Muscle of back (tissue), 11 donors: ENCODE data around the gene R3HDM4. TPM values are rescaled to one million over a fixed set of nuclear protein-coding genes. Genes with fewer than 3 reads are reported as not detected.

Source experiments
- DNase-seq, 3 donors: peaks; one replicate each; pipeline versions ENCODE4 v3.0.0 to v3.0.0-alpha.2; 2013
- polyA plus RNA-seq, 10 donors: library from polyadenylated mRNA; unstranded; fragments of 120-200 nt; gene quantifications; one replicate each; pipeline ENCODE4 v1.2.1, GENCODE V29; 2013; ENCODE audit not compliant: insufficient read length in 10 of 10

The R3HDM4 gene
- polyA plus RNA-seq, 10 donors, result 20.5 to 47.8 (median 30.2) TPM

DNA sequence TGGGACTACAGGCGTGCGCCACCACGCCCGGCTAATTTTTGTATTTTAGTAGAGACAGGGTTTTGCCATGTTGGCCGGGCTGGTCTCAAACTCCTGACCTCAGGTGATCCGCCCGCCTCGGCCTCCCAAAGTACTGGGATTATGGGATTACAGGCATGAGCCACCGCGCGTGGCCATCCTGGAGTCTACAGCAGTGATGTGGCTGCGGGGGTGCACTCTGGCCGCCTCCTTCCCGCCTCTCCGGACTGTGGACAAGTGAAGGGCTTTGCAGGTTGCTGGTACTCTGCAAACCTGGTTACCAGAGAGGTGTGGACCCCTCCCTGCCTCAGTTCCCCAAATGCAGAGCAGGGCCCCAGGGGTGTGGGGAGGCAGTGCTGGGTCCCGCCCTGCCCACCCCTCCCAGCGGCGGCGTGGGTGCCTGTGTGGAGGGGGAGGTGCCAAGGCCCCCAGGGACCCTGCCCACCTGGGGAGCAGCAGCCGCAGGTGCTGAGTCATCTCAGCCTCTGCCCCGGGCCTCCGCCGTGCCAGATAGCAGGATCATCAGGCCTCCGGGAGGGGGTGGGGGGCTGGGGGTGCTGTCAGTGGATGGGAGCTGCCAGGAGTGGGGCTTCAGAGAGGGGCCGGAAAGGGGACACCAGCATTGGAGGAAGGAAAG lies 36.0 kb upstream of the R3HDM4 start:
- DNase-seq, result no peak

DNA sequence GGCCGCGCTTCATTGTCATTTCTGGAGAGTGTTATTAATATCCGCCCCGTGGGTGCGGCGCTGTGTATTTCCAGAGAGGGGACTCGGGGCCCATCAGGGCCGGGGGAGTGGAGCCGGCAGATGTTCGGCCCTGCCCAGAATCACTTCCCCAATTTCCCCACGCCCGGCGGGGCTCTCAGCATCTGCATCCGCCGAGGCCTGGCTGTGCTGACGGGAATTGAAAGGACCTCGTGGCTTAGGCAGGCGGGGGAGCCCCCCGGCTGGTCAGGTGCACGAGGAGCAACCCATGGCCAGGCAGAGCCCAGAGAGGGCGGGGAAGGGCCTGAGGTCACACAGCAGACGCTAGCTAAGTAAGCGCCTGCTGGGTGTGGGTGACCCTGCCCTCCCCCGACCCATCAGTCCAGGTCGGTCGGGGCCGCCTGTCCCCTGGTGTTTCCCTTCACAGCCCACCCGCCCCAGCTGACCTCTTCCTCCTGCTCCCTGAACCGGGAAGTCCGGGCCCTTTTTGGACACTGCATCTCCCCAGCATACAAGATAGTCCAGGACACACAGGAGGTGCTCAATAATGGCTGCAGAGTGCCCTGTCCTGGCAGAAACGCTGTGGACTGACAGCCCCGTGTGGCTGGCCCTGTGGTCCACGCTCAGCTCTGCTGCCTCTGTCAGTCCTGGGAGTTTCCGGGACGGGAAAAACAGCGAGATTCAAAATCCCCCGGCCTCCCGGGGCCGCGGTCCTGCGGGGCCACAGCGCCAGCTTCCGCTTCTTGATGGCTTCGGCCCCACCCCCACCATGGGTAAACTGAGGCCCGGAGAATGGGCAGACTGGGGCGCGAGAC lies 34.9 kb upstream of the R3HDM4 start:
- peak in 2 of 3 donors; percentile 46 to 69 for DNase-seq

DNA sequence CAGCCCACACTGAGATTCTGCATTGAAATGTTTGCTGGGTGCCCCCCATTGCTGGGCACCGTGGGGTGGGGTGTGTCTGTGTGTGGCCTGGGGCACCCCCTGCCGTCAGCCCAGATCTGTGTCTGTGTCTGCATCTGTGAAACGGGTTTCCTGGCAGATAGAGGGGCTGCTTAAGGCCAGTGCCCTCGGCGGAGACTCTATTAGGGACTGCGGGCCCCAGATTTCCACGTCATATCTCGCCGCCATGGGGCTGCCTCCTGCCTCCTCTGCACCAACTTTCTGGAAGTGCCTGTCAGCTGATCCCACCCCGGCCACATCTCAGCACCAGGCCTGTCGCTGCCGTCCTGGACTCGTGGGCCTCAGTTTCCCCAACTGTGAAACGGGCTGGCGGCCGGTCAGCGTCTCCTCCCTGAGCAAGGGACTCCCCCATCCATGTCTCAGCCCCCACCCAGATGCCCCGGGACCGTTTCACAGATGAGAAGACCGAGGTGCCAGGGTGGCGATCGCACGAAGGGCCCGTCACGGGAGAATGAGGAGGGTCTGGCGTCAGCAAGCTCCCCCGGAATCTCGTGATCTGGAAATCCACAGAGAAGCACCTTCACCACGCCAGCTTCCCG lies 34.2 kb upstream of the R3HDM4 start:
- DNase-seq, result no peak

GRCh38 chr19:945401-946252 lies 32.6 kb upstream of the R3HDM4 start:
- no peak for DNase-seq

- no peak for DNase-seq
These were observed 31.7 kb upstream of the R3HDM4 start for GRCh38 chr19:944663-945241.

- no peak for DNase-seq
These were observed 31.1 kb upstream of the R3HDM4 start for GRCh38 chr19:944171-944567.

DNA sequence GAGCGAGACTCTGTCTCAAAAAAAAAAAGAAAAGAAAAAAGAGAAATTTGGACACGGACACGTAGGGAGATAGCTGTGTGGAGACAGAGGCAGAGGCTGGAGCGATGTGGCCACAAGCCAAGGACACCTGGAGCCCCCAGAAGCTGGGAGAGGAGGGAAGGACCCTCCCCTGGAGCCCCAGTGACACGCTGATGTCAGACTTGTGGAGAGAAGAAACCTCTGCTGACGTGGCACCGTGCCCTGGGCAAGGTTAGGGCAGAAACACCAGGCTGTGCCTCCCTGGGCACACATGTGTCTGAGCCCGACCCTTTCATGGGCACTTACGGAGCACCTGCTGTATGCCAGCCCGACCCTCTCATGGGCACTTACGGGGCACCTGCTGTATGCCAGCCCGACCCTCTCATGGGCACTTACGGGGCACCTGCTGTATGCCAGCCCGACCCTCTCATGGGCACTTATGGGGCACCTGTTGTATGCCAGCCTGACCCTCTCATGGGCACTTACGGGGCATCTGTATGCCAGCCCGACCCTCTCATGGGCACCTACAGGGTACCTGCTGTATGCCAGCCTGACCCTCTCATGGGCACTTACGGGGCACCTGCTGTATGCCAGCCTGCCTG lies 30.6 kb upstream of the R3HDM4 start:
- DNase-seq, result no peak

- no peak for DNase-seq
These were observed 29.2 kb upstream of the R3HDM4 start for GRCh38 chr19:942133-942645.

DNA sequence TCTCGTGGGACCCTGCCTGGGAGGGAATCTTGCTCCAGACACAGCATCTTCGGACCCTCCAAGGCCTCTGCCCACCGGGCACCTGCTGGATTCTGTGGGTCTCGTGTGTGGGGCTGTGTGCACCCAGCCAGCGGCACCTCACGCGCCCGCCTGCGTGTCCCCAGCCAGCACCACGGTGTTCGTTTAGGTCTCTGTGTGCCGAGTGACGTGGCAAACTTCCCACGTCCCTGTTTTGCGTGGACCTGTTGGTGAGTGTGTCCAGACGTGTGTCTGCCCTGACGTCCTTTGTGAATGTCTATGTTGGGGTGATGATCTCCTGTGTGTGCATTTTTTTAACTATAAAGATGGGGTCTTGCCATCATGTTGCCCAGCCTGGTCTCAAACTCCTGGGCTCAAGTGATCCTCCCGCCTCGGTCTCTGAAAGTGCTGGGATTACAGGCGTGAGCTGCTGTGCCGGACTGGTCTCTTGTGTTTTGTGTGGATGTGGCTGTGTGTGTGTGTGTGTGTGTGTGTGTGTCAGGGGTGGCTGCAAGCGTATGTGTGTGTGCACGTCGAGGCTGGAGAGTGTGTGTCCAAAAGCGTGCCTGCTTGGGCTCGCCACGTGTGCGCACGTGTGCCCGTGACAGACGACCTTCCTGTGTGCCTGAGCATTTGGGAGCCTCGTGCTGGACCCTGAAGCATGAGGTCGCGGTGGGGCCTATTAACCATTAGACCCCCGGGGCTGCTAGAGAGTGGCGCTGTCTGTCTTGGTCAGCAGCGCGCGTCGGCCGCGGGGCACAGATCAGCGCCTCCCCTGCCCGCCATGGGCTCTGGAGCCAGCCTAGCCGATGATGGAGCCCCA lies 28.5 kb upstream of the R3HDM4 start:
- DNase-seq, result no peak

DNA sequence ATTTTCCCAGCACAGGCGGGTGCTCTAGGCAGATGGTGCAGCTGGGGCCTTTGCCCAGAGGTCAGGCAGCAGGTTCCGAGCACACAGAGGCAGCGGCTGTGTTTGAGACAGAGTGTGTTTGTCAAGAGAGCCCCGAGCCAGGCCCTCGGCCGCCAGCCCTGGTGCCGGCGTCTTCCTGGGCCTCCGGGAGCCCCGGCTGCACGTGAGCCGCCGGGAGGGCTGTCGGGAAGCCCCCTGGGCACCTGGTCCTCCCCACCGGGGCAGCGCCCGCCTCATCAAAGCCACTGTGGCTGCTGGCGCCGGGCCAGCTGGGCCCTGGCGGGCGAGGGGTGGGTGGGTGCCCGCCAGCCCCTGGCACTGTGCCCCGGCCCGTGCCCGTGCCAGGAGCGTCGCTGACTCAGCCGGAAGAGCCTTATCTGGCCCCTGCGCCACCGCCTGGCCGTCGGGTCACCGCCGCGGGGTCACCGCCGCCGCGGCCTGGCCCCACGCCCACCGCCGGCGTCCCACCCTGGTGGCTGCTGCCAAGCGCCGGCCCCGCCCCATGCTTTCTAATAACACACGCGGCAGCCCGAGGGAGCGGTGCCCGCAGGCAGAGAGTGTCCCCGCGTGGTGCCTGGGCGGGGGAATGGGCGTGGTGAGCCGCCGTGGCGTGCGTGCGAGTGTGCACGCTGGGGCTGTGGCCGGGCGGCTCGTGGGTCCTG lies 27.7 kb upstream of the R3HDM4 start:
- no peak for DNase-seq

GRCh38 chr19:939922-940321 lies 26.9 kb upstream of the R3HDM4 start:
- no peak for DNase-seq

DNA sequence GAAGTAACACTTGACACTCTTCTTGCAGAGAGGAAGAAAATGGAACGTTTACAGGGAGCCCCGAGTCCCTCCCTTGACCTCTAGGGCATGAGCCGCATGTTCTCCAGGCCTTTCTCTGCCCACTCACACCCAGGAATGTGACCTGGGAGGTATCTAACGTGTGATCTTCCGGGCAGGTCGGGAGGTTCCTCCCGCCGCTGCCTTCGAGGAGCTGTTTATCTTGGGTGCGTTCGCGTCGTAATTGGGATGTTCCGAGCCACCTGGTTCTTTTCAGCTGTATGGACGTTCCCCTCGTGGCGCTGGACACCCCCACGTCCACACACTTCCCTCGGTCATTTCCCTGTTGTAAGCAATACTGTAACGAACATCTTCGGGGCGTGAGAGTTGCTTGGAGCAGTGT lies 26.4 kb upstream of the R3HDM4 start:
- no peak for DNase-seq

DNA sequence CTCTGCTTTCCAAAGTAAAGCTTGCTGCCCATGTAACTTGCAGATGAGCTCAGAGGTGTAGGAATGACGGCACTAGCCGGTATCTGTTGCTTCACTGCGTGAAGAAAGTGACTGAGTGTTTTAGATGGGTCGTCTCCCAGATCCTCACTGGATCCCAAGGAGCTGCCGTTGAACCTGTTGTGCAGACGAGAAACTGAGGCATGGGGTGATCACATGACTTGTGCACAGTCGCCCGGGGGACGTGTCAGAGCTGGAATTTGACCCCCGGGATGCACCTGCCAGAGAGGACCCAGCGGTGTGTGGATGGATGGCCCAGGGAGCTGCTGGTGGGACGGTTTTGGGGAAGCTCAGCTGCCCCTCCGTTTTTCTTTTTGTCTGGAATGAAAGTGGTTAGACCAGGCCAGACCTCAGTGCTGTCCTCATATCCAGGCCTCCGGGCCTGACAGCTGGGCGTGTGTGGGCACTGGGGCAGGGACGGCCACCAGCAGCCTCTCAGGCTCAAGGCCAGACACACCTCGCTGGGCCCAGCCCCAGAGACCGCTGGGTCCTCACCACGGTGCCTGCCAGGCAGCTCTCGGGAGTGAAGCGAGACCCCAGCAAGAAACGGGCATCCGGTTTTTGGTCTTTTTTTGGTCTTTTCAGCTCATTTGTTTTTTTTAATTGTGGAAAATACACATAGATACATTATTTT lies 25.4 kb upstream of the R3HDM4 start:
- no peak for DNase-seq

GRCh38 chr19:937259-937694 lies 24.3 kb upstream of the R3HDM4 start:
- DNase-seq, result no peak

- DNase-seq, result no peak
These were observed 23.1 kb upstream of the R3HDM4 start for GRCh38 chr19:936175-936546.

- peak; percentile 77 to 93 (median 88) for DNase-seq
These were observed 22.0 kb upstream of the R3HDM4 start for GRCh38 chr19:934865-935479.

GRCh38 chr19:934197-934840 lies 21.3 kb upstream of the R3HDM4 start:
- no peak for DNase-seq

DNA sequence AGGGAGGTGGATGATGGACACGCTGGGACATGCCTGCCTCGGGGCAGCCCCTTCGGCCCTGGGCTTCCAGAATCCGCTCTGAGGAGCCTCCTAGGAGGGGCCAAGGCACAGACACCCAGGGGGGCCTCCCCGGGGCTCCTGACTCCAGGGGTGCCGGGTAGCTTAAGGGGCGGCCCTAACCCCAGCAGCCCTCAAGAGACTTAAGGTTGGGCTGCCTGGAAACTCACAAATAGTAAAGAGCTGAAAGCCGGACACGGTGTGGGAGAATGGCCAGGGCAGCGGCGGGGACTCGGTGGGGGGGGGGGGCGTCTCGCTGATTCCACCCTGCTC lies 20.5 kb upstream of the R3HDM4 start:
- DNase-seq, result no peak
